ENCODE results near the gene POLE. TPM values are rescaled to one million over a fixed set of nuclear protein-coding genes. Genes with fewer than 3 reads are reported as not detected.

POLE gene
- polyA plus RNA-seq, 1 of the 3 experiments (the other 2 are of a cell fraction), result 20.1 TPM

DNA sequence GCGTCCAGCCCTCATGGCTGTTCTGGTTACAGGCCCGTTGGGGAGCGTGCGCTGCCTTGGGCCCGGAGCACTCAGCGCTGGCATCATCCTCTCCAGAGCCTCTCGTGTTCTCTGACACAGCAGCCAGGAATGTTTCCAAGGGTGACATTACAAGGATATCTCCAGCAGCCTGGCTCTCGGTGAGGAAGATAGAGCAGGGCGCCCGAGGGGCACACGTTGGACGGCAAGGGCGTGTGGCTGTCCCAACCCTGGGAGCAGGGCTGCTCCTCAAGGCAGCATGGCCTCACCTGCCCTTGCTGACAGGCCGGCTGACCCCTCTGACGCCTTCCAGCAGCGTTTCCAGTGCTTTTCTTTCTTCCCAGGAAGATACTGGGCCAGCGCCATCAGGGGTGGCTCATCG, 91.1 kb downstream of the POLE start:
- Histone ChIP-seq H3F3A (replicated peaks; ENCODE audit: insufficient read depth) (peaks cover 28% of the 10 kb centered on the region), H3K4me2 (no peak overlapping the region), H3K4me1 (ENCODE audit: control insufficient read depth in 1 of 2, insufficient read depth in 2 of 2, low read depth in 1 of 2, low read length in 1 of 2) (peaks cover 0 to 16% of the 10 kb centered on the region in 2 experiments; a peak in 1 of 4 replicates), H3K27me3 (ENCODE audit: insufficient read depth) (no peaks in the 10 kb centered on the region), H3K9ac (no peak overlapping the region), H3K9me3 (no peaks in the 10 kb centered on the region), H3K36me3 (replicated peaks in 1 of 2; ENCODE audit: control insufficient read depth in 1 of 2, insufficient read depth in 2 of 2, low read length in 1 of 2) (no peaks in the 10 kb centered on the region), H3K27ac (ENCODE audit: low read depth in 2 of 2, low read length in 1 of 2) (no peak overlapping the region), H4K20me1 (ENCODE audit: insufficient read depth) (no peaks in the 10 kb centered on the region), H3K4me3 (ENCODE audit: low read depth in 2 of 2, low read length in 1 of 2) (no peak overlapping the region), H3K79me2 (ENCODE audit: insufficient read depth) (no peaks in the 10 kb centered on the region), H2AFZ (ENCODE audit: low read depth) (no peak overlapping the region), H3K9me2 (no peaks in the 10 kb centered on the region)
- ChIA-PET CTCF (interaction anchor here (0.7 to 1.7 kb wide), 4 partner anchors 15 to 43 kb away, joined by 3 to 4 read pairs (median 3); partner anchors contain the start of gene LRCOL1), POLR2A (no interaction called here)
- DNase-seq, result no peak
- TF ChIP-seq POLR2AphosphoS5 (IDR thresholded peaks at IDR 0.05; ENCODE audit: low read depth, low read length) (no peak), TEAD4 (IDR thresholded peaks at IDR 0.05; ENCODE audit: borderline replicate concordance, insufficient read depth) (0 out of 2 replicates have a peak, but pooled peaks have one; percentile 12)
- TF ChIP-seq, protein P1, sequence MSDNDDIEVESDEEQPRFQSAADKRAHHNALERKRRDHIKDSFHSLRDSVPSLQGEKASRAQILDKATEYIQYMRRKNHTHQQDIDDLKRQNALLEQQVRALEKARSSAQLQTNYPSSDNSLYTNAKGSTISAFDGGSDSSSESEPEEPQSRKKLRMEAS (IDR thresholded peaks at IDR 0.05; ENCODE audit: low read depth), result 0 out of 2 replicates have a peak, but pooled peaks have one; percentile 39
- 48% methylated on average over 11 of the region's 18 CpGs for WGBS (ENCODE audit: low lambda C conversion rate)

DNA sequence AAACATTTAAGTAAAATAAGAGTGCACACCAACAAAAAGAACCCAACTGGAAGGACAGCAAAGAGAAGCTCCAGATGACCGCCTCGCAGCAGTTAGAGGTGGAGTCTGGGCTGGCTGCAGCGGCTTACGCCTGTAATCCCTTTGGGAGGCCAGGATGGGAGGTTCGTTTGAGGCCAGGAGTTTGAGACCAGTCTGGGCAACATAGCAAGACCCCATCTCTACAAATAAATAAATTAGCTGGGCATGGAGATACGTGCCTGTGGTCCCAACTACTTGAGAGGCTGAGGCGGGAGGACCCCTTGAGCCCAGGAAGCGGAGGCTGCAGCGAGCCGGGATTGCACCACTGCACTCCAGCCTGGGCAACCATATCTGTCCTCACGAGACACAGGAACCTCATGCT, 92.0 kb downstream of the POLE start:
- no peaks in the 10 kb centered on the region for H3K36me3 ChIP-seq (replicated peaks in 1 of 2; ENCODE audit: control insufficient read depth in 1 of 2, insufficient read depth in 2 of 2, low read length in 1 of 2)
- no peak overlapping the region for H2AFZ ChIP-seq (ENCODE audit: low read depth)
- no peak overlapping the region for H3K4me2 ChIP-seq
- H4K20me1 ChIP-seq (ENCODE audit: insufficient read depth), result no peaks in the 10 kb centered on the region
- WGBS (ENCODE audit: low lambda C conversion rate), result 78% methylated on average over 11 of the region's 11 CpGs
- no peak for DNase-seq
- H3K27me3 ChIP-seq (ENCODE audit: insufficient read depth), result no peaks in the 10 kb centered on the region
- peaks cover 0 to 10% of the 10 kb centered on the region in 2 experiments; a peak in 1 of 4 replicates for H3K4me1 ChIP-seq (ENCODE audit: control insufficient read depth in 1 of 2, insufficient read depth in 2 of 2, low read depth in 1 of 2, low read length in 1 of 2)
- H3K27ac ChIP-seq (ENCODE audit: low read depth in 2 of 2, low read length in 1 of 2), result no peak overlapping the region
- CTCF ChIA-PET, result interaction anchor here (1.0 to 2.1 kb wide), 6 partner anchors 15 to 181 kb away, joined by 3 to 11 read pairs (median 4); partner anchors contain the start of gene LRCOL1
- peaks cover 28% of the 10 kb centered on the region for H3F3A ChIP-seq (replicated peaks; ENCODE audit: insufficient read depth)
- H3K9me3 ChIP-seq, result no peaks in the 10 kb centered on the region
- no peak overlapping the region for H3K4me3 ChIP-seq (ENCODE audit: low read depth in 2 of 2, low read length in 1 of 2)
- H3K79me2 ChIP-seq (ENCODE audit: insufficient read depth), result no peaks in the 10 kb centered on the region
- POLR2A ChIA-PET, result no interaction called here
- no peak for TF ChIP-seq YY1 (IDR thresholded peaks at IDR 0.05; ENCODE audit: low read depth)
- no peak for TF ChIP-seq NFIC (IDR thresholded peaks at IDR 0.05; ENCODE audit: borderline replicate concordance)
- TF ChIP-seq ELF1 (IDR thresholded peaks at IDR 0.05), result no peak
- TF ChIP-seq, protein P2, sequence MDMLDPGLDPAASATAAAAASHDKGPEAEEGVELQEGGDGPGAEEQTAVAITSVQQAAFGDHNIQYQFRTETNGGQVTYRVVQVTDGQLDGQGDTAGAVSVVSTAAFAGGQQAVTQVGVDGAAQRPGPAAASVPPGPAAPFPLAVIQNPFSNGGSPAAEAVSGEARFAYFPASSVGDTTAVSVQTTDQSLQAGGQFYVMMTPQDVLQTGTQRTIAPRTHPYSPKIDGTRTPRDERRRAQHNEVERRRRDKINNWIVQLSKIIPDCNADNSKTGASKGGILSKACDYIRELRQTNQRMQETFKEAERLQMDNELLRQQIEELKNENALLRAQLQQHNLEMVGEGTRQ (IDR thresholded peaks at IDR 0.05; ENCODE audit: borderline replicate concordance, low read depth, low read length), result no peak
- TF ChIP-seq RCOR1 (IDR thresholded peaks at IDR 0.05; ENCODE audit: low read length), result no peak
- TF ChIP-seq RFX5 (IDR thresholded peaks at IDR 0.05; ENCODE audit: low read length), result no peak
- no peak for TF ChIP-seq EZH2phosphoT487 (IDR thresholded peaks at IDR 0.05; ENCODE audit: borderline replicate concordance, low read depth)
- TF ChIP-seq MXI1 (IDR thresholded peaks at IDR 0.05; ENCODE audit: low read depth, low read length), result no peak
- TF ChIP-seq SIN3A (IDR thresholded peaks at IDR 0.05; ENCODE audit: borderline replicate concordance, low read depth, low read length), result no peak
- TF ChIP-seq, protein P3, sequence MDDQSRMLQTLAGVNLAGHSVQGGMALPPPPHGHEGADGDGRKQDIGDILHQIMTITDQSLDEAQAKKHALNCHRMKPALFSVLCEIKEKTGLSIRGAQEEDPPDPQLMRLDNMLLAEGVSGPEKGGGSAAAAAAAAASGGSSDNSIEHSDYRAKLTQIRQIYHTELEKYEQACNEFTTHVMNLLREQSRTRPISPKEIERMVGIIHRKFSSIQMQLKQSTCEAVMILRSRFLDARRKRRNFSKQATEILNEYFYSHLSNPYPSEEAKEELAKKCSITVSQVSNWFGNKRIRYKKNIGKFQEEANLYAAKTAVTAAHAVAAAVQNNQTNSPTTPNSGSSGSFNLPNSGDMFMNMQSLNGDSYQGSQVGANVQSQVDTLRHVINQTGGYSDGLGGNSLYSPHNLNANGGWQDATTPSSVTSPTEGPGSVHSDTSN (IDR thresholded peaks at IDR 0.05), result no peak
- TF ChIP-seq NRF1 (IDR thresholded peaks at IDR 0.05; ENCODE audit: low read depth, low read length), result no peak
- TF ChIP-seq, protein P1 (IDR thresholded peaks at IDR 0.05; ENCODE audit: low read depth), result no peak
- H3K9ac ChIP-seq, result no peak overlapping the region
- H3K9me2 ChIP-seq, result no peaks in the 10 kb centered on the region

All from SK-N-SH (cell line).